K562 (cell line): ENCODE results near the gene TCF3. TPM values are rescaled to one million over a fixed set of nuclear protein-coding genes. Genes with fewer than 3 reads are reported as not detected.

Experiments
- ARID3B ChIP-seq: fragments of 250-450 bp; sonication (Bioruptor Pico); IDR thresholded peaks from 2 replicates; pipeline ENCODE4 v1.4.0; 2020; ENCODE audit warnings: borderline replicate concordance
- CHD1 ChIP-seq: fragments of 200-600 bp; sonication (generic); IDR thresholded peaks from one replicate; pipeline ENCODE4 v1.6.1; 2012; ENCODE audit warnings: mild to moderate bottlenecking, moderate library complexity, low read length, inconsistent platforms
- DLX4 ChIP-seq: fragments of 250-450 bp; sonication (Bioruptor Pico); IDR thresholded peaks from 2 replicates; pipeline ENCODE4 v1.6.1; 2021; ENCODE audit warnings: mild to moderate bottlenecking
- DPF2 ChIP-seq: fragments of 450-650 bp; IDR thresholded peaks from 2 replicates; pipeline ENCODE4 v1.6.1; 2016
- ELF1 ChIP-seq: fragments of 200-800 bp; sonication (Bioruptor generic); IDR thresholded peaks from 2 replicates; pipeline ENCODE4 v1.6.1; 2016; ENCODE audit warnings: missing genetic modification characterization, missing compliant biosample characterization
- MECOM ChIP-seq: fragments of 250-450 bp; sonication (Bioruptor Pico); IDR thresholded peaks from 2 replicates; pipeline ENCODE4 v1.8.0; 2022; ENCODE audit warnings: inconsistent platforms
- RUNX1 ChIP-seq: sonication (generic); IDR thresholded peaks from 2 replicates; pipeline ENCODE4 v1.6.1; 2016; ENCODE audit warnings: antibody characterized with exemption, low read depth
- THRB ChIP-seq: fragments of 450-650 bp; formaldehyde crosslinking; conservative IDR thresholded peaks from 2 replicates; pipeline ENCODE4 v1.4.0; 2022; ENCODE audit warnings: mild to moderate bottlenecking, missing genetic modification characterization
- ZNF133 ChIP-seq: fragments of 250-450 bp; sonication (Bioruptor Pico); IDR thresholded peaks from 2 replicates; pipeline ENCODE4 v1.4.0; 2020; ENCODE audit warnings: mild to moderate bottlenecking
- ZNF318 ChIP-seq, 2 experiments: fragments of 450-650 bp; IDR thresholded peaks; 2 replicates each; pipeline ENCODE4 v1.6.1; 2016; ENCODE audit warnings: mild to moderate bottlenecking in 2 of 2, borderline replicate concordance in 1 of 2, low read depth in 1 of 2, moderate library complexity in 1 of 2
- ZNF395 ChIP-seq: fragments of 200-800 bp; sonication (Bioruptor generic); IDR thresholded peaks from 2 replicates; pipeline ENCODE4 v1.6.1; 2017; ENCODE audit warnings: missing genetic modification characterization, missing compliant biosample characterization
- ZNF707 ChIP-seq: fragments of 250-450 bp; sonication (Bioruptor Pico); conservative IDR thresholded peaks from 2 replicates; pipeline ENCODE4 v1.8.0; 2022; ENCODE audit warnings: inconsistent platforms, mild to moderate bottlenecking, moderate library complexity
- polyA plus RNA-seq, 8 experiments: library from polyadenylated mRNA; depleted of rRNA in 4 of 8; stranded (reverse) in 5 of 8; unstranded in 3 of 8; fragments of >200 nt; fragmentation: Nextera tagmentation in 2 of 8; fragmentation: Illumina TruSeq in 1 of 8; extraction: Ambion mirVana in 2 of 8; extraction: Trizol in 1 of 8; gene quantifications; 2 replicates each; pipeline versions ENCODE4 v1.2.1 to v1.2.3, GENCODE V29; 2011 to 2014; ENCODE audit warnings: inconsistent platforms in 1 of 8, missing spikeins in 1 of 8
- total RNA-seq, 7 experiments: library from RNA; depleted of rRNA in 6 of 7; stranded (reverse); fragments of >200 nt in 6 of 7; fragmentation: Illumina TruSeq in 2 of 7; extraction: Trizol in 2 of 7; gene quantifications; 2 replicates each; pipeline versions ENCODE4 v1.2.1 to v1.2.3, GENCODE V29; 2011 to 2021; ENCODE audit warnings: low replicate concordance in 1 of 7

TCF3 gene
- total and polyA plus RNA-seq, 9 of the 15 experiments (the other 6 are each of a cell fraction or from before 2014, with no cell fraction given) = 5.6 to 259 (median 84.0) TPM

- no peak for TF ChIP-seq ZNF318 (IDR thresholded peaks at IDR 0.05; ENCODE audit: borderline replicate concordance in 1 of 2, low read depth in 1 of 2)
- TF ChIP-seq ZNF395 = 0 out of 2 replicates have a peak, but pooled peaks have one; percentile 11
- no peak for TF ChIP-seq CHD1
- TF ChIP-seq ELF1 (tag) = no peak
- no peak for TF ChIP-seq DLX4 (CRISPR knock-in tag)
- TF ChIP-seq ZNF707 (CRISPR knock-in tag) = no peak
- no peak for TF ChIP-seq ARID3B (CRISPR knock-in tag)
- no peak for TF ChIP-seq DPF2
- TF ChIP-seq THRB (CRISPR knock-in tag) = no peak
- no peak for TF ChIP-seq MECOM (CRISPR knock-in tag)
- no peak for TF ChIP-seq RUNX1
- TF ChIP-seq ZNF133 (CRISPR knock-in tag) = no peak
These were observed 59.5 kb downstream of the TCF3 start, which contains the start of gene MBD3 (continued) for GRCh38 chr19:1592755-1593500.
